ENCODE data around the gene LHX5.

LHX5 gene

GRCh38 chr12:113438523-113439300 is 33.0 kb downstream of the LHX5 start:
- no peak overlapping the region for H3K27ac ChIP-seq
- no peaks in the 10 kb centered on the region for H3K9me3 ChIP-seq (ENCODE audit: severe bottlenecking)
- no peak overlapping the region for H3K4me3 ChIP-seq (ENCODE audit: low read depth, low read length)
- TF ChIP-seq CTCF (IDR thresholded peaks at IDR 0.05; ENCODE audit: low read depth, low read length): no peak
- no peaks in the 10 kb centered on the region for H3K36me3 ChIP-seq
- no peaks in the 10 kb centered on the region for H3K27me3 ChIP-seq (ENCODE audit: insufficient read depth, low read depth, severe bottlenecking)
- DNase-seq: no peak

- TF ChIP-seq CTCF (IDR thresholded peaks at IDR 0.05; ENCODE audit: low read depth, low read length): no peak
- DNase-seq: no peak
- Histone ChIP-seq H3K4me3 (ENCODE audit: low read depth, low read length) (no peak overlapping the region), H3K27ac (no peak overlapping the region), H3K27me3 (ENCODE audit: insufficient read depth, low read depth, severe bottlenecking) (no peaks in the 10 kb centered on the region), H3K9me3 (ENCODE audit: severe bottlenecking) (no peaks in the 10 kb centered on the region), H3K36me3 (no peaks in the 10 kb centered on the region)
Measured at GRCh38 chr12:113437729-113438100, 34.0 kb downstream of the LHX5 start.

GRCh38 chr12:113436993-113437728 is 34.5 kb downstream of the LHX5 start:
- no peak for TF ChIP-seq CTCF (IDR thresholded peaks at IDR 0.05; ENCODE audit: low read depth, low read length)
- H3K4me3 ChIP-seq (ENCODE audit: low read depth, low read length): no peak overlapping the region
- H3K9me3 ChIP-seq (ENCODE audit: severe bottlenecking): no peaks in the 10 kb centered on the region
- DNase-seq: no peak
- no peaks in the 10 kb centered on the region for H3K36me3 ChIP-seq
- H3K27ac ChIP-seq: no peak overlapping the region
- H3K27me3 ChIP-seq (ENCODE audit: insufficient read depth, low read depth, severe bottlenecking): no peaks in the 10 kb centered on the region

GRCh38 chr12:113436586-113436985 is 35.1 kb downstream of the LHX5 start:
- no peak overlapping the region for H3K4me3 ChIP-seq (ENCODE audit: low read depth, low read length)
- no peaks in the 10 kb centered on the region for H3K36me3 ChIP-seq
- no peaks in the 10 kb centered on the region for H3K9me3 ChIP-seq (ENCODE audit: severe bottlenecking)
- TF ChIP-seq CTCF (IDR thresholded peaks at IDR 0.05; ENCODE audit: low read depth, low read length): no peak
- H3K27ac ChIP-seq: no peak overlapping the region
- no peak for DNase-seq
- no peaks in the 10 kb centered on the region for H3K27me3 ChIP-seq (ENCODE audit: insufficient read depth, low read depth, severe bottlenecking)

- DNase-seq: no peak
- Histone ChIP-seq H3K9me3 (ENCODE audit: severe bottlenecking) (no peaks in the 10 kb centered on the region), H3K4me3 (ENCODE audit: low read depth, low read length) (no peak overlapping the region), H3K27ac (no peak overlapping the region), H3K36me3 (no peaks in the 10 kb centered on the region), H3K27me3 (ENCODE audit: insufficient read depth, low read depth, severe bottlenecking) (no peaks in the 10 kb centered on the region)
- no peak for TF ChIP-seq CTCF (IDR thresholded peaks at IDR 0.05; ENCODE audit: low read depth, low read length)
Measured at GRCh38 chr12:113435367-113435766, 36.3 kb downstream of the LHX5 start.

Measured in WERI-Rb-1 (cell line).